Panc1 (cell line): ENCODE results near the gene THADA.

Experiments used
- CTCF ChIP-seq: fragments of 450-650 bp; IDR thresholded peaks from 2 replicates; pipeline ENCODE4 v1.5.1; 2017; ENCODE audit warnings: mild to moderate bottlenecking
- POLR2AphosphoS5 ChIP-seq: IDR thresholded peaks from 2 replicates; pipeline ENCODE4 v1.6.1; 2012; ENCODE audit warnings: mild to moderate bottlenecking, low read depth, low read length, moderate library complexity
- SIN3A ChIP-seq: IDR thresholded peaks from 2 replicates; pipeline ENCODE4 v1.6.1; 2012; ENCODE audit warnings: low read depth, mild to moderate bottlenecking, low read length, moderate library complexity, borderline replicate concordance; ENCODE audit not compliant: insufficient read depth

GRCh38 chr2:43325107-43325811, 270.6 kb downstream of the THADA start:
- TF ChIP-seq CTCF (no peak), POLR2AphosphoS5 (no peak), SIN3A (no peak)
